GM18505 (cell line): ENCODE data around the gene PLXNA4.

ENCODE experiments used
- ATAC-seq: cut with Tn5 transposase; IDR thresholded peaks from one replicate; pipeline ENCODE4 v1.9.1; 2021; ENCODE audit not compliant: unreplicated experiment
- POLR2A ChIP-seq: IDR thresholded peaks from 4 replicates; pipeline ENCODE4 v1.6.1; 2011; ENCODE audit warnings: borderline replicate concordance; ENCODE audit not compliant: insufficient read depth, insufficient read length; ENCODE audit errors: extremely low read depth

Gene PLXNA4

DNA sequence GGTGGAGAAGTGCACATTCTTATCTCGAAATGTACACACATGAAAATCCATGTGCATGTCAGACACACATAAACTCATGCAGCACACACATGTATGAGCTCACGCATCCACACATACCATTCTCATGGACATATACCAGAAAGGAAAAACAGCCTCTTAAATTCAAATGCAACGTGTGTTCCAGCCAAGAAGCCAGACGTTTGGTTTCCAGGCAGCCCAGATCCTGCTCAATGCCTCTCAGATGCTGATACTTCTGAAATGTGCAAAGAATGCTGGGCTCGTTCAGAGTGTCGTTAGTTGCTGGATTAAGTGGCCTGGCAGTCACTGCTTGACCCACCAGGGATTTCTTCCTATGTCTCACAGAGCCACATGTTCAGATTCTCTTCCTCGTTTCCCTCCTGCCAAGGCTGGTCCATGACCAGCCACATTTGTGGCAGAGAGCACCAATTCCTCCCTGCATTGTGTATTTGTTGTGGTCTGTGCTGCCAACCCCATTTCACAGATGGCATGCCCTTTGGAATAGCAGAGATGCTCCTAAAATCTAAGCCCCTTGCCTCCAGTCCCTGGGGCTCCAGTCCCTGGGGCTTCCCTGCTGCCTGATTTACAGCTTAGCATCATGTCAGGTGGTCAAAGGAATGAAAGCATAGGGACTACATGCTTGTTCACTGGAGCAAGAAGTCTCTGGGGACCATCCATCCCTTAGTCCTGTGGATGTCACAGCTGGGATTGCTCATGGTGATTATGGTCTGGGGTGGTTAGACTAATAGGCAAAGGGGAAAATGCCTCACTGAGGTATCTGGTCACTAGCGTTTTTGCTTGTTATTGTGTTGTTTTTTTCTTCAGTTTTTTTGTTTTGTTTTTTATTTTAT, 426.6 kb downstream of the PLXNA4 start:
- no peak for ATAC-seq
- no peak for TF ChIP-seq POLR2A

DNA sequence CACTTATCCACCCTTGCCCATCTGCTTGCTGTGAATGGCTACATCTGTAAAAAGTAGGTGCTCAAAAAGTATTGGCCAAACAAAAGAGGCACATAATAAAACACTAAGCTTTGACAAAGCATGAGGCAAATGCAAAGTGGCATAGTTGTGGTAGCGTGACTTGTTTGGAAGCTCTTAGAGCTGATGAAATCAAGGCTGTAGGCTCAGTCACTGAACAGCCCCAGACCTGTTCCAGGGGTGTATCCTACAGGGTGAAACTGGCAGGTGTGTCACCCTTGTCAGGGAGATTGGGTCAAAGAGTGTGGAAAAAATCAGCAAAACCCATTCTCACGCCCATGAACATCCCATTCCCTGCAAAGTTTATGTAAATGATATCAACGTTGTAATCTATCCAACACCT, 427.4 kb downstream of the PLXNA4 start:
- TF ChIP-seq POLR2A: no peak
- ATAC-seq: no peak

DNA sequence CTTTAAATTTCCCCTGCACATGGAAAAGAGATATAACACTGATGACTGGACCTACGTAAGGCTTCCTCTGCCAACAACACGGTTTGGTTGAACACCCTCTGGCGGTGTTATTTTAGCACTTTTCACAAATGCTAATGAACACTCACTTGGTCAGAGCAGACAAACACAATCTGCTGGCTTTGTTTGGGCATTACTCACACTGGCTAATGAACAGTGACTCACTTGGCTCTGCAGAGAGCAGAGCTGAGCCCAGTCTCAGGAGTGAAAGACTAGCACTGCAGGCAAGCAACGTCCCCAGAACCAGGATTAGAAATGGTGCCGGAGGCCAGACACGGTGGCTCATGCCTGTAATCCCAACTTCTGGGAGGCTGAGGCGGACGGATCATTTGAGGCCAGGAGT, 430.8 kb downstream of the PLXNA4 start:
- no peak for ATAC-seq
- TF ChIP-seq POLR2A: no peak

DNA sequence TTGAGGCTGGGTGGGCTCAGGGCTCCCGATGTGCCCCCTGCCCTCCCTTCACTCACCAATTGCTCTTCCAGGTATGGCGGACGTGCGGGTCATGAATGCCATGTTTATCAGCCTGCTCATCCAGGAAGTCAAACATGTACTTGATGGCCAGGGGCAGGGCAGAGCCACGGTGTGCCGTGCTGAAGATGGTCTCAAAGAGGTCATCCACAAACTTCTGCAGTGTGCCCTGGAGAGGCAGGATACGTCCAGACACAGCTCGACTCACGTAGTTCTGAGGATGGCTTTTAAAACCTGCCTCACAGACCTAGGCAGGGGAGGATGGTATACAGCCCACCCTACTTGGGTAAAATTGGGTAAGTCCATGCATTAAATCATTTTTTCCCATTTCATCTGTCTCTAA, 431.2 kb downstream of the PLXNA4 start:
- no peak for TF ChIP-seq POLR2A
- ATAC-seq: no peak

DNA sequence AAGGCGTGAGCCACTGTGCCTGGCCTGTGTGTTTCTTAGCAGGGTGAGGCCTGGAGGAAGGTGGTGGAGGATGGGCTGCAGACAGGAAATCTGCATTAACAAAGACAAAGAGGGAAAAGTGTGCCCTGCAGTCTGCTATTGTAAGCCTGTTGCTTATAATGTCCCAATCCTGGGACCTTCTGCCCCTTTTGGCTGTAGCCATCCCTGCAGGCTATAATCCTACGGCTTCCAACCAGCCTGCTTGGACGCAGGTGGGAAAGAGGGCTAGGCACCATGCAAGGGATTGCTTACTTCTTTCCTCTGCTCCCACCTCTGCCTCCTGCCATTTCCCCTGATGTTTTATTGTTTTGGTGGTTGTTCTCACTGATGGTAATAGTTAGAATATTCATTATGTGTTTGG, 434.3 kb downstream of the PLXNA4 start:
- ATAC-seq: no peak
- TF ChIP-seq POLR2A: no peak

DNA sequence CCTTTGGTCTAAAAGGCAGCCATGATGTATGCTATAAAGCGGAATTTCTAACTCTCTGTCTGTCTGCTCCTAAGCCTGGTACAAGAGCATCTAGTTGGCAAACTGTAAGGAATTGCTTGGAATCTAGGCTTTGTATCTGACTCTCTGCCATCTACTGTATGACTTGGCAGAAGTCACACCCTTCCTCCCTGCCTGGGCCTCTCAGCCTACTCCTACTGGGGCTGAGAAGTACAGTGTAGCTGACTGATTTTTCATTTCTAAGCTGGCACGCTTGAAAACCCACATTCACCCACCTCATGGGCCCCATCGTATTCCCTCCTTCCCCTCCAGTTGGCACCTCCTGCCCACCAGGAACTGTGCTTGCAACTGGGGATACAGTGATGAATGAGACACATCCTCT, 435.2 kb downstream of the PLXNA4 start:
- no peak for ATAC-seq
- TF ChIP-seq POLR2A: no peak

DNA sequence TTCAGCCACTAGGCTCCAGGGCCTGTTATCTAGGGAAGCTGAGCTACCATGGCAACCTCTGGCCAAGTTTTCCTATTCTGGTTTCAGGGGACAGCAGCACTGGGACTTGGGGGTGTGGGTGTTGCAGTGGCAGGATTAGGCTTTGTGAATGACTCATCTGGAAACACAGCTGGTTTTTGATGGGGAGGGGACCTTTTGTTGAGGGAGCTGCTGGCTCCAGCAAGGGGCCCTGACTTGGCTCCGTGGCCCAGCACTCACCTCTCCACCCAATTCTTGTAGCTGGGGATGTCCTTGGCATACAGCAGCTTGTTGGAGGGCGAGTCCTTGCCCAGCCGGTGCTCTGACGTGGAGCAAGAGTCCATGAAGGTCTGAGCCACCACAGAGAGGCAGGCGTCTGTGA, 435.9 kb downstream of the PLXNA4 start:
- no peak for ATAC-seq
- no peak for TF ChIP-seq POLR2A

DNA sequence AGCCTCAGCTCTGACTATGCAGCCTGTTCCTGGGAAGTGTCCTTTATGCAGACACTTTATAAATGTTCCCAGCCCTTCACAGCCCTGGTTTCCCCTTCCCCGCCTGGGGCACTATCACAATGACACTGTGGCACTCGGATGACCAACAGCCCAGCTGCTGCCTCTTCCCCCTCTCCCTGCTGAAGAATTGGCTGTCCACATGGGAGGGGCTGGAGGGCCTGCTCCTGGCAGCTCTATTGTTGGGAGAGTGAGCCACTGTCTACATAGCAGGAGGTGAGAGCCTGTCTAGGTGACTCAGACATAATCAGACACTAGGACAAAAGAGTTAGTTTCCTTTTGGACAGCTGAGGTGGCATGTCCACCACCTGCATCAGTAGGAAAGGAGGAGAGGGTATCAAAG, 437.5 kb downstream of the PLXNA4 start:
- TF ChIP-seq POLR2A: no peak
- ATAC-seq: no peak

DNA sequence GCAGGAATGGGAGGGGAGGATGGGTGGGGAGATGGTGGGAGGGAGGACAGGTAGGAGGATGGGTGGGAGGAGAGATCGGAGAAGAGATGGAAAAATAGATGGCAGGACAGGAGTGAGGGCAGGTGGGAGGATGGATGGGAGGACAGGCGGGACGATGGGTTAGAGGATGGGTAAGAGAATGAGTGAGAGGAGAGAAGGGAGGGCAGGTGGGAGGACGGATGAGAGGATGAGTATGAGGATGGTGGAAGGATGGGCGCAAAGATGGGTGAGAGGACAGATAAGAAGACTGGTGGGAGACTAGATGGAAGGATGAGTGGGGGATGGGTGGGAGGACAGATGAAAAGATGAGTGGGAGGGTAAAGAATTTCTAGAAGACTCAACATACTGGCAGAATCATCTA, 438.6 kb downstream of the PLXNA4 start:
- ATAC-seq: no peak
- no peak for TF ChIP-seq POLR2A

DNA sequence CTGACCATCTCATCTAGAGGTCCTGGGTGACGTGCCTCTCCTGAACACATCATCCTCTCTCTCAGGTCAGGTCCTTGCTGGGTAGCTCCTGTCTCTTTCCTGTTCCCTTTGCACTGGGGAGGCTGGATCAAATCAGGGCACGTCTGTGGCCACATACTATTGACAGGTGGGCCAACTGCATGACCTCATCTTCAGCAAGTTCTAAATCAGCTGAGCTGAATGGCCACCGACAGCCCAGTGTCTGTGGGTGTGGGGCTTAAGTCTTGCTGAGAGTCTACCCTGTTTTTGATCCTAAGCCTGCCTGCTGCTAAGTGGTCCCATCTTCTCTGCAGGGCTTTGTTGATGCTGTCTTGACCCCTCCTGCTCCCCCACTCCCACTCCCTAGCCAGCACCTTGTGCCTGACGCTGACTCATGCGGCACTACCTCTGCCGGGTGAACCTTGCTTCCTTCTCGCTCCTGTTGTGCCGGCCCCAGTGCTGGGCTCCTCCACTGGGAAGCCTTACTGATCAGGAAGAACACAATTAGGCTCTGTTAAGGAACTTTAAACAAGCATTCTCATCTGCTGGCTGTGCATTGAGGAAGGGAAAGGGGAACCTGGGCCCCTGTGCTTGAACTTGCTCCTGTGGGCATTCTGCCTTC, 440.4 kb downstream of the PLXNA4 start:
- TF ChIP-seq POLR2A: no peak
- no peak for ATAC-seq

DNA sequence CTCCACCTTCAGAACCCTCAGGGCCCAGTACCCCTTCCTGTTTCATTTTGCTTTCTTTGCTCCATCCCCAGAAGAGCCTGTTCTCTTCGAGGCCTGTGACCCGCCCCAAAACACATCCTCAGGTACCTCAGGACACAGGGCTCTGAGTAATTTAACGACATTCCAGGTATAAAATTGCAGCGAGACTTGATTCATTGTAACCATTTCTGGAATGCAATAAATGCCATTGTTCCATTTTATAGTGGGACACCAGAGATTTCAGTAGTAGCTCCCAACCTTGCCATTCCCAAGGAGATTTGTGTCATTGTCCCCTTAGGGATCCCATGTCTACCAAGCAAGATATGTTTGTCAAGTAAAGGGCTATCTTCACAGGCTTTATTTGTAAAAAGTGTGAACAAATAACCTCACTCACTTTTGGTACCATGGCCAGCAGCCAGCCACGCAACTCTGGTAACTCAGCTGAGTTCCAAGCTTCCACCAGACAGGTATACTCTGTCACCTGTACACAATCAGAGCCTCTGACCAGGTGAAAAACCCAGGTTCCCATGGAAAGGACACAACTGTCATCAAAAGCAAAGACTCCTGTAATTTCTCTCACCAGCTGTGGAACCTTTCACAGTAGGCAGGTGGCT, 441.3 kb downstream of the PLXNA4 start:
- no peak for ATAC-seq
- TF ChIP-seq POLR2A: no peak

DNA sequence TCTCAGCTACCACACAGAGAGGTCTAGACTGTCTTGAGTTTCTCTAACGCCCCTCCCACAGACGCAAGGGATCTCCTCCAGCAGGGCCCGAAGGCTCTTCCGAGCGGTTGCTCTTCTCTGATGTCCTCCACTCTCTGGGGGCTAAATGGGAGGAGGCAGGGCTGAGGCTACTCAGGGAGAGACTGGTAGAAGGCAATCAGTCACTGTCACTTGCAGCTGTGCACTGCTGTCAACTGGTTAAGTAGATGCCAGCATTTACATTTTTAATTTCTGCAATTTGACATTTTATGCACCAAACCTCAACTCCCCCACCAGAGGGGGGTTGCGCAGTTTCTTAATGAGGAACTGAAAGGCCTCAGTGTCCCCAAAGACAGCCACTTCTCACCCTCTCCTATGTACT, 442.8 kb downstream of the PLXNA4 start:
- TF ChIP-seq POLR2A: no peak
- no peak for ATAC-seq

DNA sequence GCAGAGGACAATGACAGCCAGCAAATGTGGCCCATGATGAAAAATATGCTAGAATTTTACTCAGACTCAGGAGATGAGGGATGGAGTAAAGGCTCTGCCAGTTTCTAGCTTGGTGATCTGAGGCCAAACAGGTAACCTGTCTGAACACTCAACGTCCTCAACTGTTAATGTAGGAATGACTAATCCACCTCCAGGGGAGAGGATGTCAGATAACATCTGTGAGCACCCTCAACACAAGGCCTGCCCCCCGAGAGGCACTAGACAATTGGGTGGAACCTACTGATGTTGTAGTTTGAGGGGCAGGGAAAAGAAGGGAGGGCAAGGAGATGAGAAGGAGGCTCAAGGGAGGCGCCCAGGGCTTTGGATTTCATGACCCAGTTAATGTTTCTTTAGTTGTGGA, 445.1 kb downstream of the PLXNA4 start:
- no peak for TF ChIP-seq POLR2A
- no peak for ATAC-seq

DNA sequence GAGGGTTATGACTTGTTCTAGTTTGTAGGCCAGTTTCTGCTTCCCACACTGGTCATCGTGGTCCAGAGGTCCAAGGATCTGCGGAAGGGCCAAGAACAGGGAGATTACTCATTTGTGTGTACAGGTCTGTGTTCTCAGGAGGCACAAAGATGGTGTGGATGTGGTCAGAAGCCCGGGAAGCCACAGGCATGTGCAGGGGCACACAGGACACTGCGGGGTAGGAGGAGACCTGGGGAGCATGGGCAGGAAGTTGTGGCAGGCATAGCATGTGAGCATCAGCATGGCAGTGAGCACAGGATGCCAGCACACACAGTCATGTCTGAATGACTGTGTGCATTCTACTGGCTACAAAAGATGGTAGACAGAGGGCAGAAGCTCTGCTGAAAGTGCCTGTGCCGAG, 445.8 kb downstream of the PLXNA4 start:
- no peak for TF ChIP-seq POLR2A
- ATAC-seq: no peak
